H54 (cell line): ENCODE data around the gene SUPT6H.
A peak's percentile ranks its signal among the peaks of the same experiment; 100 is the strongest.

ENCODE experiments used
- DNase-seq: peaks from one replicate; pipeline ENCODE4 v3.0.0; 2011; ENCODE audit warnings: low spot score, mixed read lengths; ENCODE audit not compliant: insufficient read length
- FAIRE-seq: peaks from 3 replicates; lab custom pipeline; 2011; peaks lifted over from hg19 to GRCh38; lab: Jason Lieb, UNC
- POLR2A ChIP-seq: IDR thresholded peaks from 2 replicates; pipeline ENCODE4 v1.6.1; 2011; ENCODE audit warnings: low read depth, mild to moderate bottlenecking, low read length

SUPT6H gene

GRCh38 chr17:28747051-28747691 lies 85.2 kb downstream of the SUPT6H start:
- FAIRE-seq (no peak), DNase-seq (no peak)
- no peak for TF ChIP-seq POLR2A

- FAIRE-seq, result no peak
- no peak for DNase-seq
- no peak for TF ChIP-seq POLR2A
Measured at GRCh38 chr17:28747801-28748750, 86.1 kb downstream of the SUPT6H start.

GRCh38 chr17:28748852-28749515 lies 87.0 kb downstream of the SUPT6H start:
- FAIRE-seq (no peak), DNase-seq (no peak)
- TF ChIP-seq POLR2A, result no peak

- no peak for FAIRE-seq
- no peak for DNase-seq
- TF ChIP-seq POLR2A, result no peak
Measured at GRCh38 chr17:28749516-28750177, 87.6 kb downstream of the SUPT6H start.

GRCh38 chr17:28750178-28751047 lies 88.4 kb downstream of the SUPT6H start:
- no peak for TF ChIP-seq POLR2A
- FAIRE-seq (no peak), DNase-seq (peak; percentile 78)

GRCh38 chr17:28751600-28752366 lies 89.8 kb downstream of the SUPT6H start:
- FAIRE-seq, result no peak

More at GRCh38 chr17:28751600-28752366, 89.8 kb downstream of the SUPT6H start:
- no peak for DNase-seq
- TF ChIP-seq POLR2A, result no peak
